Measurements from ENCODE around the gene EVI5L.

DNA sequence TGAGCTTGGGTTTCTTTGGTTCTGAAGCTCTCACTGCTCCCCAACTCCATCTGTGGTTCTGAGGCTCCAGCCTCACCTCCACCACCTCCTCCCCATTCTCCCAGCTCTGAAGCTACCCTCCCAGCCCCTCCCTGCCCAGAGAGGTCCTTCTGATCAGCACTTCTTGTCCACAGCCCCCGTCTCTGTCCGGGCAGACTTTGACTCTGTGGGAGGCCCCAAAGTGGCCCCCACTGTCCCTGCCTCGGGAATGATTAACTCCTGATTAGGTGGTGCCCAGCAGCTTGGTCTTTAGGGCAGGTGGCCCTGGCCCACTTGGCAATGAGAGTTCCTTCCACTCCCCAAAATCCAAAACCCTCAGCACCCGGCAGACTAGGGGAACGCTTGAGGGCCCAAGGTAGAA is 14.4 kb downstream of the EVI5L start:
- TF ChIP-seq, protein P1, sequence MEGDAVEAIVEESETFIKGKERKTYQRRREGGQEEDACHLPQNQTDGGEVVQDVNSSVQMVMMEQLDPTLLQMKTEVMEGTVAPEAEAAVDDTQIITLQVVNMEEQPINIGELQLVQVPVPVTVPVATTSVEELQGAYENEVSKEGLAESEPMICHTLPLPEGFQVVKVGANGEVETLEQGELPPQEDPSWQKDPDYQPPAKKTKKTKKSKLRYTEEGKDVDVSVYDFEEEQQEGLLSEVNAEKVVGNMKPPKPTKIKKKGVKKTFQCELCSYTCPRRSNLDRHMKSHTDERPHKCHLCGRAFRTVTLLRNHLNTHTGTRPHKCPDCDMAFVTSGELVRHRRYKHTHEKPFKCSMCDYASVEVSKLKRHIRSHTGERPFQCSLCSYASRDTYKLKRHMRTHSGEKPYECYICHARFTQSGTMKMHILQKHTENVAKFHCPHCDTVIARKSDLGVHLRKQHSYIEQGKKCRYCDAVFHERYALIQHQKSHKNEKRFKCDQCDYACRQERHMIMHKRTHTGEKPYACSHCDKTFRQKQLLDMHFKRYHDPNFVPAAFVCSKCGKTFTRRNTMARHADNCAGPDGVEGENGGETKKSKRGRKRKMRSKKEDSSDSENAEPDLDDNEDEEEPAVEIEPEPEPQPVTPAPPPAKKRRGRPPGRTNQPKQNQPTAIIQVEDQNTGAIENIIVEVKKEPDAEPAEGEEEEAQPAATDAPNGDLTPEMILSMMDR (IDR thresholded peaks at IDR 0.05): no peak
- no peak for TF ChIP-seq POLR2A (IDR thresholded peaks at IDR 0.05)
